Liver (tissue), 9 donors: Measurements from ENCODE around the gene HMOX2. TPM values are rescaled to one million over a fixed set of nuclear protein-coding genes. Genes with fewer than 3 reads are reported as not detected.
A peak's percentile ranks its signal among the peaks of the same experiment; 100 is the strongest.

Experiments used
- DNase-seq: peaks from one replicate; pipeline ENCODE4 v3.0.0-alpha.2; 2017; ENCODE audit warnings: low spot score
- H3K27ac ChIP-seq, 2 donors: one replicate each; pipeline ENCODE4 v1.7.0; 2013; ENCODE audit warnings: inconsistent platforms in 2 of 2, low read length in 2 of 2, control low read depth in 1 of 2, low read depth in 1 of 2, mild to moderate bottlenecking in 1 of 2
- H3K27me3 ChIP-seq, 4 donors: one replicate each; pipeline versions ENCODE4 v1.6.1 to v1.7.0; 2013; ENCODE audit warnings: low read length in 3 of 4, inconsistent platforms in 1 of 4, mild to moderate bottlenecking in 1 of 4, moderate library complexity in 1 of 4; ENCODE audit not compliant: control insufficient read depth in 4 of 4, insufficient read depth in 4 of 4
- H3K36me3 ChIP-seq, 4 donors: one replicate each; pipeline versions ENCODE4 v1.6.1 to v1.7.0; 2013; ENCODE audit warnings: low read length in 3 of 4, mild to moderate bottlenecking in 3 of 4, low read depth in 1 of 4, moderate library complexity in 1 of 4; ENCODE audit not compliant: control insufficient read depth in 4 of 4, insufficient read depth in 3 of 4
- H3K4me1 ChIP-seq, 4 donors: one replicate each; pipeline versions ENCODE4 v1.6.1 to v1.7.0; 2013; ENCODE audit warnings: low read length in 3 of 4, mild to moderate bottlenecking in 3 of 4, moderate library complexity in 1 of 4; ENCODE audit not compliant: control insufficient read depth in 4 of 4, insufficient read depth in 4 of 4
- H3K4me3 ChIP-seq, 3 donors: one replicate each; pipeline versions ENCODE4 v1.6.1 to v1.7.0; 2013; ENCODE audit warnings: low read length in 3 of 3, control low read depth in 1 of 3, low read depth in 1 of 3, mild to moderate bottlenecking in 1 of 3
- H3K9ac ChIP-seq, 2 donors: one replicate each; pipeline ENCODE4 v1.7.0; 2013; ENCODE audit warnings: low read length in 2 of 2, mild to moderate bottlenecking in 2 of 2, moderate library complexity in 2 of 2, control low read depth in 1 of 2, low read depth in 1 of 2
- H3K9me3 ChIP-seq, 4 donors: one replicate each; pipeline versions ENCODE4 v1.6.1 to v1.7.0; 2013; ENCODE audit warnings: low read length in 3 of 4; ENCODE audit not compliant: control insufficient read depth in 4 of 4
- EGR1 ChIP-seq, 2 donors: IDR thresholded peaks; 2 replicates each; pipeline ENCODE4 v1.6.1; 2016 to 2018; ENCODE audit warnings: antibody characterized with exemption in 2 of 2, low read depth in 2 of 2
- FOXA1 ChIP-seq: IDR thresholded peaks from 2 replicates; pipeline ENCODE4 v1.6.1; 2016; ENCODE audit warnings: antibody characterized with exemption
- GABPA ChIP-seq, 2 donors: IDR thresholded peaks in 1 of 2; conservative IDR thresholded peaks in 1 of 2; 2 replicates each; pipeline ENCODE4 v1.6.1; 2016; ENCODE audit warnings: antibody characterized with exemption in 2 of 2, mild to moderate bottlenecking in 1 of 2, moderate library complexity in 1 of 2
- HNF4A ChIP-seq, 2 donors: conservative IDR thresholded peaks; 2 replicates each; pipeline ENCODE4 v1.6.1; 2016; ENCODE audit warnings: antibody characterized with exemption in 2 of 2, mild to moderate bottlenecking in 2 of 2
- HNF4G ChIP-seq: IDR thresholded peaks from 2 replicates; pipeline ENCODE4 v1.6.1; 2016; ENCODE audit warnings: antibody characterized with exemption
- JUND ChIP-seq, 2 donors: IDR thresholded peaks; 2 replicates each; pipeline ENCODE4 v1.6.1; 2016; ENCODE audit warnings: antibody characterized with exemption in 2 of 2
- NR2F2 ChIP-seq: IDR thresholded peaks from 2 replicates; pipeline ENCODE4 v1.6.1; 2016; ENCODE audit warnings: antibody characterized with exemption
- RAD21 ChIP-seq, 2 donors: IDR thresholded peaks; 2 replicates each; pipeline ENCODE4 v1.6.1; 2016; ENCODE audit warnings: antibody characterized with exemption in 2 of 2, mild to moderate bottlenecking in 2 of 2
- RXRA ChIP-seq, 2 donors: IDR thresholded peaks; 2 replicates each; pipeline ENCODE4 v1.6.1; 2017 to 2018; ENCODE audit warnings: antibody characterized with exemption in 2 of 2, mild to moderate bottlenecking in 1 of 2
- SP1 ChIP-seq: IDR thresholded peaks from 2 replicates; pipeline ENCODE4 v1.6.1; 2018; ENCODE audit warnings: antibody characterized with exemption, mild to moderate bottlenecking
- TAF1 ChIP-seq: conservative IDR thresholded peaks from 2 replicates; pipeline ENCODE4 v1.6.1; 2016; ENCODE audit warnings: antibody characterized with exemption, mild to moderate bottlenecking
- YY1 ChIP-seq: IDR thresholded peaks from 2 replicates; pipeline ENCODE4 v1.6.1; 2016; ENCODE audit warnings: antibody characterized with exemption, mild to moderate bottlenecking
- WGBS: extraction: QIAGEN DNeasy Blood & Tissue Kit; methylation state at CpG from one replicate; pipeline ENCODE4 v1.1.7; 2013; 5-methylcytosine and 5-hydroxymethylcytosine counted together
- polyA plus RNA-seq, 2 donors: library from polyadenylated mRNA; stranded (reverse) in 1 of 2; unstranded in 1 of 2; fragments of 200-250 nt in 1 of 2; fragments of >200 nt in 1 of 2; fragmentation: Nextera tagmentation in 1 of 2; extraction: Ambion mirVana in 1 of 2; gene quantifications; one replicate each; pipeline versions ENCODE4 v1.2.1 to v1.2.3, GENCODE V29; 2013 to 2015
- total RNA-seq, 2 donors: library from RNA; depleted of rRNA; stranded (reverse); fragments of >200 nt; gene quantifications; one replicate each; pipeline ENCODE4 v1.2.3, GENCODE V29; 2014
- TF ChIP-seq, protein P1 (sequence below): IDR thresholded peaks from 2 replicates; pipeline ENCODE4 v1.6.1; 2016; ENCODE audit warnings: antibody characterized with exemption, mild to moderate bottlenecking
- TF ChIP-seq, protein P2 (sequence below): IDR thresholded peaks from 2 replicates; pipeline ENCODE4 v1.6.1; 2016; ENCODE audit warnings: antibody characterized with exemption
- TF ChIP-seq, protein P3 (sequence below): fragments of 150-350 bp; IDR thresholded peaks from 2 replicates; pipeline ENCODE4 v1.5.1; 2017; ENCODE audit warnings: improper control_type of control experiment, low read depth, low read length; ENCODE audit not compliant: missing input control
- TF ChIP-seq, protein P4 (sequence below): IDR thresholded peaks from 2 replicates; pipeline ENCODE4 v1.6.1; 2016; ENCODE audit warnings: antibody characterized with exemption
- TF ChIP-seq, protein P5 (sequence below): IDR thresholded peaks from 2 replicates; pipeline ENCODE4 v1.6.1; 2016; ENCODE audit warnings: antibody characterized with exemption
- donor health status: healthy.
- donor health status: healthy.
- donor health status: healthy.
- donor health status: healthy.
- donor health status: healthy.

HMOX2 gene
- total and polyA plus RNA-seq, 4 donors, result 11.4 to 81.5 (median 61.5) TPM

DNA sequence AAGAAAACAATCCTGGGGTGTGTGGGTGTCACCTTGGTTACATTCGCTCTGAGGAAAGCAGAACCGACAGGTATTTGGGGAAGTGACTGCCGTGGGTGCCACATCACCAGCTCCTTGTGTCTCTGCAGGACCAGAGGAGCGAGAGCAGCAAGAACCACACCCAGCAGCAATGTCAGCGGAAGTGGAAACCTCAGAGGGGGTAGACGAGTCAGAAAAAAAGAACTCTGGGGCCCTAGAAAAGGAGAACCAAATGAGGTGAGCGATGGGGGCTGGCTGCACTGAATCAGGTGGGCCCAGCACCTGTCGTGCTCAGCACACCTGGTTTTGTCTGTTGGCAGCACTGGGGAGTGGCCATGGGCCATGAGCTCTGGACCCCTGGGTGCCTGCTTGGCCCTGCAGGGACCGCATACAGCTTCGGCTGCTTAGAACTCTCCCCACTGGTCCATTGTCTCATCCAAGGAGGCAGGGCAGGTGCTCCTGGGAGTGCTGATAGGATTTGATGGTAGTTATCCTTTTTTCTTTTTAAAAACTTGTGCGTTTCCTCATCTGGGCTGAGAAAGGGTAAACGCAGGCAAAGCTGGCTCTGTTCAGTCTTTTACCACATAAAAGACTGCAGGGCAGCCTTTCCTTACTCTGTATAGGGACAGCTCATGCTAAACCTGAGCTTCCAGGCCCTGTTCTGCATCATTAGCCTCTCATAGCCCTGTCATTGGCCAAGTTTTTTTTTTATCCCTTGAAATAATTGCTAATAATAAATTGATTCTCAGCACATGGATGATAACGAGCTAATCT, 29.4 kb downstream of the HMOX2 start:
- no peaks in the 10 kb centered on the region for H3K27me3 ChIP-seq
- H3K4me3 ChIP-seq, result no peak overlapping the region
- no peak overlapping the region for H3K9ac ChIP-seq
- WGBS, result 80% methylated on average over 13 of the region's 13 CpGs
- peaks cover 15 to 28% (median 23%) of the 10 kb centered on the region in 4 donors for H3K36me3 ChIP-seq
- peak overlapping the region; percentile 26 to 39 for H3K27ac ChIP-seq
- no peak for DNase-seq
- H3K9me3 ChIP-seq, result no peaks in the 10 kb centered on the region
- peaks cover 3 to 16% (median 9%) of the 10 kb centered on the region in 4 donors for H3K4me1 ChIP-seq
- TF ChIP-seq SP1, result no peak
- TF ChIP-seq HNF4G, result no peak
- TF ChIP-seq FOXA1, result no peak
- TF ChIP-seq, protein P1, sequence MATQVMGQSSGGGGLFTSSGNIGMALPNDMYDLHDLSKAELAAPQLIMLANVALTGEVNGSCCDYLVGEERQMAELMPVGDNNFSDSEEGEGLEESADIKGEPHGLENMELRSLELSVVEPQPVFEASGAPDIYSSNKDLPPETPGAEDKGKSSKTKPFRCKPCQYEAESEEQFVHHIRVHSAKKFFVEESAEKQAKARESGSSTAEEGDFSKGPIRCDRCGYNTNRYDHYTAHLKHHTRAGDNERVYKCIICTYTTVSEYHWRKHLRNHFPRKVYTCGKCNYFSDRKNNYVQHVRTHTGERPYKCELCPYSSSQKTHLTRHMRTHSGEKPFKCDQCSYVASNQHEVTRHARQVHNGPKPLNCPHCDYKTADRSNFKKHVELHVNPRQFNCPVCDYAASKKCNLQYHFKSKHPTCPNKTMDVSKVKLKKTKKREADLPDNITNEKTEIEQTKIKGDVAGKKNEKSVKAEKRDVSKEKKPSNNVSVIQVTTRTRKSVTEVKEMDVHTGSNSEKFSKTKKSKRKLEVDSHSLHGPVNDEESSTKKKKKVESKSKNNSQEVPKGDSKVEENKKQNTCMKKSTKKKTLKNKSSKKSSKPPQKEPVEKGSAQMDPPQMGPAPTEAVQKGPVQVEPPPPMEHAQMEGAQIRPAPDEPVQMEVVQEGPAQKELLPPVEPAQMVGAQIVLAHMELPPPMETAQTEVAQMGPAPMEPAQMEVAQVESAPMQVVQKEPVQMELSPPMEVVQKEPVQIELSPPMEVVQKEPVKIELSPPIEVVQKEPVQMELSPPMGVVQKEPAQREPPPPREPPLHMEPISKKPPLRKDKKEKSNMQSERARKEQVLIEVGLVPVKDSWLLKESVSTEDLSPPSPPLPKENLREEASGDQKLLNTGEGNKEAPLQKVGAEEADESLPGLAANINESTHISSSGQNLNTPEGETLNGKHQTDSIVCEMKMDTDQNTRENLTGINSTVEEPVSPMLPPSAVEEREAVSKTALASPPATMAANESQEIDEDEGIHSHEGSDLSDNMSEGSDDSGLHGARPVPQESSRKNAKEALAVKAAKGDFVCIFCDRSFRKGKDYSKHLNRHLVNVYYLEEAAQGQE, result no peak
- TF ChIP-seq, protein P2, sequence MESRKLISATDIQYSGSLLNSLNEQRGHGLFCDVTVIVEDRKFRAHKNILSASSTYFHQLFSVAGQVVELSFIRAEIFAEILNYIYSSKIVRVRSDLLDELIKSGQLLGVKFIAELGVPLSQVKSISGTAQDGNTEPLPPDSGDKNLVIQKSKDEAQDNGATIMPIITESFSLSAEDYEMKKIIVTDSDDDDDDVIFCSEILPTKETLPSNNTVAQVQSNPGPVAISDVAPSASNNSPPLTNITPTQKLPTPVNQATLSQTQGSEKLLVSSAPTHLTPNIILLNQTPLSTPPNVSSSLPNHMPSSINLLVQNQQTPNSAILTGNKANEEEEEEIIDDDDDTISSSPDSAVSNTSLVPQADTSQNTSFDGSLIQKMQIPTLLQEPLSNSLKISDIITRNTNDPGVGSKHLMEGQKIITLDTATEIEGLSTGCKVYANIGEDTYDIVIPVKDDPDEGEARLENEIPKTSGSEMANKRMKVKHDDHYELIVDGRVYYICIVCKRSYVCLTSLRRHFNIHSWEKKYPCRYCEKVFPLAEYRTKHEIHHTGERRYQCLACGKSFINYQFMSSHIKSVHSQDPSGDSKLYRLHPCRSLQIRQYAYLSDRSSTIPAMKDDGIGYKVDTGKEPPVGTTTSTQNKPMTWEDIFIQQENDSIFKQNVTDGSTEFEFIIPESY, result no peak
- no peak for TF ChIP-seq RAD21 (IDR thresholded peaks at IDR 0.05)
- TF ChIP-seq NR2F2, result no peak
- TF ChIP-seq EGR1 (IDR thresholded peaks at IDR 0.05; ENCODE audit: low read depth in 2 of 2), result no peak
- TF ChIP-seq YY1, result no peak
- TF ChIP-seq, protein P3, sequence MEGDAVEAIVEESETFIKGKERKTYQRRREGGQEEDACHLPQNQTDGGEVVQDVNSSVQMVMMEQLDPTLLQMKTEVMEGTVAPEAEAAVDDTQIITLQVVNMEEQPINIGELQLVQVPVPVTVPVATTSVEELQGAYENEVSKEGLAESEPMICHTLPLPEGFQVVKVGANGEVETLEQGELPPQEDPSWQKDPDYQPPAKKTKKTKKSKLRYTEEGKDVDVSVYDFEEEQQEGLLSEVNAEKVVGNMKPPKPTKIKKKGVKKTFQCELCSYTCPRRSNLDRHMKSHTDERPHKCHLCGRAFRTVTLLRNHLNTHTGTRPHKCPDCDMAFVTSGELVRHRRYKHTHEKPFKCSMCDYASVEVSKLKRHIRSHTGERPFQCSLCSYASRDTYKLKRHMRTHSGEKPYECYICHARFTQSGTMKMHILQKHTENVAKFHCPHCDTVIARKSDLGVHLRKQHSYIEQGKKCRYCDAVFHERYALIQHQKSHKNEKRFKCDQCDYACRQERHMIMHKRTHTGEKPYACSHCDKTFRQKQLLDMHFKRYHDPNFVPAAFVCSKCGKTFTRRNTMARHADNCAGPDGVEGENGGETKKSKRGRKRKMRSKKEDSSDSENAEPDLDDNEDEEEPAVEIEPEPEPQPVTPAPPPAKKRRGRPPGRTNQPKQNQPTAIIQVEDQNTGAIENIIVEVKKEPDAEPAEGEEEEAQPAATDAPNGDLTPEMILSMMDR, result no peak
- TF ChIP-seq, protein P4, sequence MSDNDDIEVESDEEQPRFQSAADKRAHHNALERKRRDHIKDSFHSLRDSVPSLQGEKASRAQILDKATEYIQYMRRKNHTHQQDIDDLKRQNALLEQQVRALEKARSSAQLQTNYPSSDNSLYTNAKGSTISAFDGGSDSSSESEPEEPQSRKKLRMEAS, result no peak
- TF ChIP-seq TAF1, result no peak
- TF ChIP-seq RXRA (IDR thresholded peaks at IDR 0.05), result no peak
- TF ChIP-seq JUND (IDR thresholded peaks at IDR 0.05), result no peak
- TF ChIP-seq, protein P5, sequence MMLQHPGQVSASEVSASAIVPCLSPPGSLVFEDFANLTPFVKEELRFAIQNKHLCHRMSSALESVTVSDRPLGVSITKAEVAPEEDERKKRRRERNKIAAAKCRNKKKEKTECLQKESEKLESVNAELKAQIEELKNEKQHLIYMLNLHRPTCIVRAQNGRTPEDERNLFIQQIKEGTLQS, result no peak
- no peak for TF ChIP-seq HNF4A (conservative IDR thresholded peaks at IDR 0.05)
- no peak for TF ChIP-seq GABPA (IDR thresholded peaks at IDR 0.05 in 1 of 2, conservative IDR thresholded peaks at IDR 0.05 in 1 of 2)
